H9 (cell line): Measurements from ENCODE around the gene CRNKL1. TPM values are rescaled to one million over a fixed set of nuclear protein-coding genes. Genes with fewer than 3 reads are reported as not detected.

Experiments
- DNase-seq: peaks from one replicate; pipeline ENCODE4 v3.0.0-alpha.2; 2017
- H2AFZ ChIP-seq: one replicate; pipeline ENCODE4 v1.6.1; 2013; ENCODE audit warnings: mild to moderate bottlenecking, low read length, control low read depth, moderate library complexity
- H2AK5ac ChIP-seq: 2 replicates; pipeline ENCODE4 v1.6.1; 2013; ENCODE audit warnings: low read length, control low read depth, mixed read lengths; ENCODE audit not compliant: insufficient read length
- H2BK120ac ChIP-seq: one replicate; pipeline ENCODE4 v1.6.1; 2013; ENCODE audit warnings: low read depth, mild to moderate bottlenecking, low read length, control low read depth, inconsistent platforms; ENCODE audit not compliant: poor library complexity, severe bottlenecking
- H2BK12ac ChIP-seq: 2 replicates; pipeline ENCODE4 v1.6.1; 2013; ENCODE audit warnings: low read length, control low read depth, mixed read lengths, low read depth; ENCODE audit not compliant: insufficient read length
- H2BK15ac ChIP-seq: 2 replicates; pipeline ENCODE4 v1.6.1; 2013; ENCODE audit warnings: low read depth, low read length, control low read depth
- H2BK20ac ChIP-seq: one replicate; pipeline ENCODE4 v1.6.1; 2013; ENCODE audit warnings: low read depth, mild to moderate bottlenecking, low read length, control low read depth, inconsistent platforms; ENCODE audit not compliant: poor library complexity, severe bottlenecking
- H2BK5ac ChIP-seq: 2 replicates; pipeline ENCODE4 v1.6.1; 2013; ENCODE audit warnings: low read length, control low read depth, mixed read lengths; ENCODE audit not compliant: insufficient read length
- H3K14ac ChIP-seq: 2 replicates; pipeline ENCODE4 v1.6.1; 2013; ENCODE audit warnings: low read length, control low read depth; ENCODE audit not compliant: insufficient read depth
- H3K18ac ChIP-seq: 2 replicates; pipeline ENCODE4 v1.6.1; 2013; ENCODE audit warnings: low read depth, mild to moderate bottlenecking, mixed read lengths, low read length, control low read depth; ENCODE audit not compliant: insufficient read length
- H3K23ac ChIP-seq: 2 replicates; pipeline ENCODE4 v1.6.1; 2013; ENCODE audit warnings: low read length, control low read depth, mixed read lengths, low read depth; ENCODE audit not compliant: insufficient read length
- H3K23me2 ChIP-seq: 2 replicates; pipeline ENCODE4 v1.6.1; 2013; ENCODE audit warnings: low read depth, mild to moderate bottlenecking, mixed read lengths, low read length, control low read depth; ENCODE audit not compliant: insufficient read length, poor library complexity, severe bottlenecking
- H3K27ac ChIP-seq: 2 replicates; pipeline ENCODE4 v1.5.1; 2013; ENCODE audit warnings: low read length, control low read depth, mixed read lengths, low read depth; ENCODE audit not compliant: insufficient read length
- H3K27me3 ChIP-seq: 2 replicates; pipeline ENCODE4 v1.6.1; 2013; ENCODE audit warnings: low read length, control low read depth, inconsistent platforms; ENCODE audit not compliant: insufficient read depth
- H3K4ac ChIP-seq: 2 replicates; pipeline ENCODE4 v1.6.1; 2013; ENCODE audit warnings: low read depth, mild to moderate bottlenecking, control low read depth, inconsistent platforms, low read length, moderate library complexity
- H3K4me1 ChIP-seq: 2 replicates; pipeline ENCODE4 v1.6.1; 2013; ENCODE audit warnings: low read length, control low read depth, inconsistent platforms; ENCODE audit not compliant: insufficient read depth
- H3K4me2 ChIP-seq: 2 replicates; pipeline ENCODE4 v1.6.1; 2013; ENCODE audit warnings: low read length, control low read depth, mixed read lengths; ENCODE audit not compliant: insufficient read length, insufficient read depth
- H3K56ac ChIP-seq: 2 replicates; pipeline ENCODE4 v1.6.1; 2013; ENCODE audit warnings: low read depth, mild to moderate bottlenecking, mixed read lengths, low read length, control low read depth; ENCODE audit not compliant: insufficient read length
- H3K79me1 ChIP-seq: 2 replicates; pipeline ENCODE4 v1.6.1; 2013; ENCODE audit warnings: low read depth, mild to moderate bottlenecking, moderate library complexity, low read length, control low read depth, inconsistent platforms; ENCODE audit not compliant: insufficient read depth, poor library complexity, severe bottlenecking
- H3K79me2 ChIP-seq: 2 replicates; pipeline ENCODE4 v1.6.1; 2013; ENCODE audit warnings: low read length, control low read depth, inconsistent platforms; ENCODE audit not compliant: insufficient read depth
- H3K9ac ChIP-seq: 2 replicates; pipeline ENCODE4 v1.6.1; 2013; ENCODE audit warnings: low read length, control low read depth, mixed read lengths; ENCODE audit not compliant: insufficient read length; ENCODE audit errors: extremely low read depth
- H3K9me3 ChIP-seq: one replicate; pipeline ENCODE4 v1.6.1; 2013; ENCODE audit warnings: low read depth, low read length, inconsistent platforms; ENCODE audit not compliant: control insufficient read depth
- H3T11ph ChIP-seq: one replicate; pipeline ENCODE4 v1.6.1; 2013; ENCODE audit warnings: mild to moderate bottlenecking, low read length, control low read depth, inconsistent platforms
- H4K20me1 ChIP-seq: one replicate; pipeline ENCODE4 v1.6.1; 2013; ENCODE audit not compliant: control insufficient read depth, insufficient read length, insufficient read depth
- H4K5ac ChIP-seq: 2 replicates; pipeline ENCODE4 v1.6.1; 2013; ENCODE audit warnings: low read depth, mild to moderate bottlenecking, mixed read lengths, low read length, control low read depth; ENCODE audit not compliant: insufficient read length
- H4K8ac ChIP-seq: replicated peaks from 2 replicates; pipeline ENCODE4 v1.6.1; 2013; ENCODE audit warnings: low read length, control low read depth, mixed read lengths, low read depth; ENCODE audit not compliant: insufficient read length
- H4K91ac ChIP-seq: 2 replicates; pipeline ENCODE4 v1.6.1; 2013; ENCODE audit warnings: low read depth, mild to moderate bottlenecking, moderate library complexity, mixed read lengths, low read length, control low read depth; ENCODE audit not compliant: insufficient read length
- H3K27ac Mint-ChIP-seq, 3 experiments: 2 replicates in 2 of 3; 3 replicates in 1 of 3; pipeline ENCODE4 v1.8.0; 2020 to 2021; ENCODE audit warnings: mixed read lengths in 3 of 3, mild to moderate bottlenecking in 1 of 3, moderate library complexity in 1 of 3
- H3K27me3 Mint-ChIP-seq: 2 replicates; pipeline ENCODE4 v1.8.0; 2021; ENCODE audit warnings: low read depth, mild to moderate bottlenecking, moderate library complexity, mixed read lengths
- H3K36me3 Mint-ChIP-seq, 3 experiments: 2 replicates in 2 of 3; 3 replicates in 1 of 3; pipeline ENCODE4 v1.8.0; 2020 to 2021; ENCODE audit warnings: low read depth in 3 of 3, mixed read lengths in 3 of 3; ENCODE audit not compliant: insufficient read depth in 1 of 3
- H3K4me1 Mint-ChIP-seq, 2 experiments: 2 replicates each; pipeline ENCODE4 v1.8.0; 2020; ENCODE audit warnings: mixed read lengths in 2 of 2
- H3K4me3 Mint-ChIP-seq, 2 experiments: 2 replicates in 1 of 2; 3 replicates in 1 of 2; pipeline ENCODE4 v1.8.0; 2020 to 2021; ENCODE audit warnings: mild to moderate bottlenecking in 2 of 2, mixed read lengths in 2 of 2, moderate library complexity in 1 of 2
- H3K9me3 Mint-ChIP-seq, 2 experiments: 2 replicates in 1 of 2; 3 replicates in 1 of 2; pipeline ENCODE4 v1.8.0; 2020; ENCODE audit warnings: mild to moderate bottlenecking in 2 of 2, mixed read lengths in 2 of 2, moderate library complexity in 1 of 2
- WGBS: extraction: QIAGEN DNeasy Blood & Tissue Kit; methylation state at CpG from one replicate; pipeline ENCODE4 v1.1.7; 2013; ENCODE audit warnings: missing lambda C conversion rate, low lambda C conversion rate, mixed read lengths; ENCODE audit not compliant: insufficient read length; ENCODE audit errors: extremely low coverage; 5-methylcytosine and 5-hydroxymethylcytosine counted together
- total RNA-seq: library from RNA; stranded (reverse); gene quantifications from 2 replicates; pipeline ENCODE4 v1.2.1, GENCODE V29; 2021
- TF ChIP-seq, protein P1 (sequence below): fragments of 200-600 bp; sonication (generic); conservative IDR thresholded peaks from 3 replicates; pipeline ENCODE4 v1.8.0; 2021; ENCODE audit warnings: antibody characterized with exemption, mild to moderate bottlenecking

The CRNKL1 gene
- total RNA-seq, 1 experiment from 2014 or later, result 30.2 TPM

DNA sequence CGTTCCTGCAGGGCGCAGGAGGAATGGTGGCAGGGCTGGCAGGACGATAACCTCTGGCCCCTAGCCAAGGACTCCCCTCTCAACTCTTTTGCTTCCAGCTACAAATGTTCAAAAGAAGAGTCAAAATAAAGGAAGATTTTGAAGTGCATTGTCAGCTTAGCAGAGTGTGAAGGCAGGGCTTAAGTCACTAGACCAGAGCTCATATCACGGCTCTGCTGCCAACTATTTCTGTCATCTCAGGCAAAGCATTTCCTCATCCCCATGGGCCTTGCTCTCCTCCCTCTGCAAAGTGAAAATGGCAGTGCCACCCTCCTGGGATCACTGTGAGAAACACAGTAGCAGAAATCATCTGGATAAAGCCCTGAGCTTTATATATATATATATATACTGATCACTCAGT, 36.8 kb upstream of the CRNKL1 start:
- H2AFZ ChIP-seq, result no peak overlapping the region
- H3K14ac ChIP-seq, result no peak overlapping the region
- no peak overlapping the region for H3K9ac ChIP-seq
- H3K9me3 ChIP-seq, result no peaks in the 10 kb centered on the region
- H3K79me1 ChIP-seq, result no peaks in the 10 kb centered on the region
- no peaks in the 10 kb centered on the region for H4K20me1 ChIP-seq
- no peaks in the 10 kb centered on the region for H3K27me3 ChIP-seq
- H2BK5ac ChIP-seq, result no peak overlapping the region
- H3K4me1 Mint-ChIP-seq, result peaks cover 0 to under 1% of the 10 kb centered on the region in 2 experiments; a peak in 2 of 4 replicates
- no CpG with 5 or more reads among the region's 4 CpGs for WGBS
- H3K27ac Mint-ChIP-seq, result no peak overlapping the region
- H3K18ac ChIP-seq, result no peak overlapping the region
- H4K91ac ChIP-seq, result no peak overlapping the region
- no peak overlapping the region for H3K27ac ChIP-seq
- H2AK5ac ChIP-seq, result no peak overlapping the region
- no peak overlapping the region for H2BK120ac ChIP-seq
- H2BK12ac ChIP-seq, result no peak overlapping the region
- H2BK20ac ChIP-seq, result no peak overlapping the region
- H3K27me3 Mint-ChIP-seq, result no peaks in the 10 kb centered on the region; the same call in 1 of the 2 replicates
- no peak overlapping the region for H3K4me2 ChIP-seq
- no peak overlapping the region for H4K5ac ChIP-seq
- no peaks in the 10 kb centered on the region for H3K36me3 Mint-ChIP-seq
- no peak overlapping the region for H2BK15ac ChIP-seq
- no peak overlapping the region for H3T11ph ChIP-seq
- DNase-seq, result no peak
- TF ChIP-seq, protein P1, sequence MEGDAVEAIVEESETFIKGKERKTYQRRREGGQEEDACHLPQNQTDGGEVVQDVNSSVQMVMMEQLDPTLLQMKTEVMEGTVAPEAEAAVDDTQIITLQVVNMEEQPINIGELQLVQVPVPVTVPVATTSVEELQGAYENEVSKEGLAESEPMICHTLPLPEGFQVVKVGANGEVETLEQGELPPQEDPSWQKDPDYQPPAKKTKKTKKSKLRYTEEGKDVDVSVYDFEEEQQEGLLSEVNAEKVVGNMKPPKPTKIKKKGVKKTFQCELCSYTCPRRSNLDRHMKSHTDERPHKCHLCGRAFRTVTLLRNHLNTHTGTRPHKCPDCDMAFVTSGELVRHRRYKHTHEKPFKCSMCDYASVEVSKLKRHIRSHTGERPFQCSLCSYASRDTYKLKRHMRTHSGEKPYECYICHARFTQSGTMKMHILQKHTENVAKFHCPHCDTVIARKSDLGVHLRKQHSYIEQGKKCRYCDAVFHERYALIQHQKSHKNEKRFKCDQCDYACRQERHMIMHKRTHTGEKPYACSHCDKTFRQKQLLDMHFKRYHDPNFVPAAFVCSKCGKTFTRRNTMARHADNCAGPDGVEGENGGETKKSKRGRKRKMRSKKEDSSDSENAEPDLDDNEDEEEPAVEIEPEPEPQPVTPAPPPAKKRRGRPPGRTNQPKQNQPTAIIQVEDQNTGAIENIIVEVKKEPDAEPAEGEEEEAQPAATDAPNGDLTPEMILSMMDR, result no peak
- no peaks in the 10 kb centered on the region for H3K9me3 Mint-ChIP-seq
- H3K4ac ChIP-seq, result no peak overlapping the region
- H3K4me1 ChIP-seq, result no peaks in the 10 kb centered on the region
- no peaks in the 10 kb centered on the region for H3K79me2 ChIP-seq
- H3K4me3 Mint-ChIP-seq, result no peak overlapping the region
- no peaks in the 10 kb centered on the region for H3K23me2 ChIP-seq
- no peak overlapping the region for H4K8ac ChIP-seq
- H3K23ac ChIP-seq, result no peak overlapping the region
- H3K56ac ChIP-seq, result no peak overlapping the region
